AG09319 (cell line): Measurements from ENCODE around the gene BZW2.

ENCODE experiments used
- DNase-seq: peaks from one replicate; pipeline ENCODE4 v3.0.0-alpha.2; 2010; ENCODE audit warnings: low read depth; ENCODE audit errors: extremely low read depth
- TF ChIP-seq, protein P1 (sequence below): IDR thresholded peaks from 2 replicates; pipeline ENCODE4 v1.5.1; 2011; ENCODE audit warnings: low read depth, mild to moderate bottlenecking, inconsistent platforms, low read length, moderate library complexity

BZW2 gene

DNA sequence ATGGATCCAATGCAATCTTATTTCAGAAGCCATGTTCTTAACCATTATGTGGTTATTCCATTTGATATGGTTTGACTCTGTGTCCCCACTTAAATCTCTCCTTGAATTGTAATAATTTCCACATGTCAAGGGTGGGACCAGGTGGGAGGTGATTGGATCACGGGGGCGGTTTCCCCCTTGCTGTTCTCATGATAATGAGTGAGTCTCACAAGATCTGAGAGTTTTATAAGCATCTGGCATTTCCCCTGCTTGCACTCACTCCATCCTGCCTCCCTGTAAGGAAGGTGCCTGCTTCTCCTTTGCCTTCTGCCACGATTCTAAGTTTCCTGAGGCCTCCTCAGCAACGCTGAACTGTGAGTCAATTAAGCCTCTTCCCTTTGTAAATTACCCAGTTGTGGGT, 75.6 kb downstream of the BZW2 start:
- DNase-seq: no peak
- TF ChIP-seq, protein P1, sequence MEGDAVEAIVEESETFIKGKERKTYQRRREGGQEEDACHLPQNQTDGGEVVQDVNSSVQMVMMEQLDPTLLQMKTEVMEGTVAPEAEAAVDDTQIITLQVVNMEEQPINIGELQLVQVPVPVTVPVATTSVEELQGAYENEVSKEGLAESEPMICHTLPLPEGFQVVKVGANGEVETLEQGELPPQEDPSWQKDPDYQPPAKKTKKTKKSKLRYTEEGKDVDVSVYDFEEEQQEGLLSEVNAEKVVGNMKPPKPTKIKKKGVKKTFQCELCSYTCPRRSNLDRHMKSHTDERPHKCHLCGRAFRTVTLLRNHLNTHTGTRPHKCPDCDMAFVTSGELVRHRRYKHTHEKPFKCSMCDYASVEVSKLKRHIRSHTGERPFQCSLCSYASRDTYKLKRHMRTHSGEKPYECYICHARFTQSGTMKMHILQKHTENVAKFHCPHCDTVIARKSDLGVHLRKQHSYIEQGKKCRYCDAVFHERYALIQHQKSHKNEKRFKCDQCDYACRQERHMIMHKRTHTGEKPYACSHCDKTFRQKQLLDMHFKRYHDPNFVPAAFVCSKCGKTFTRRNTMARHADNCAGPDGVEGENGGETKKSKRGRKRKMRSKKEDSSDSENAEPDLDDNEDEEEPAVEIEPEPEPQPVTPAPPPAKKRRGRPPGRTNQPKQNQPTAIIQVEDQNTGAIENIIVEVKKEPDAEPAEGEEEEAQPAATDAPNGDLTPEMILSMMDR: no peak

DNA sequence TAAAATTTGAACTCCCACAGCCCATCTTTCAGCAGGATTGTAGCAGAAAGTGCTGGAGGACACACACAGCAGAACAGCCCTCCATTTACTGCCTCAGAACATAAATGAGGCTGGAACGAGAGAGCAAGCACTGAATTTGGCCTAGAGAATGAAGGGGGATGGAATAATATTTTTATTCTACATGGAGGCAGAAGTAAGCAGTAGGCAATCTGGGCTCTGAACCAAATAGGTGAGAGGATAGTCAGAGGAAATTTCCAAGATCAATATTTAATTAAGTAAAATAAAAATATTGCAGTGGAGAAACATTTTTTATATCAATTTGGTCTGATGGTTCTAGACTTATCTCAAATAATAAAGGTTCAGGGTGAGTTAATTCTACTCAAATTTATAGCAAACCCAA, 78.4 kb downstream of the BZW2 start:
- no peak for DNase-seq
- TF ChIP-seq, protein P1: no peak

DNA sequence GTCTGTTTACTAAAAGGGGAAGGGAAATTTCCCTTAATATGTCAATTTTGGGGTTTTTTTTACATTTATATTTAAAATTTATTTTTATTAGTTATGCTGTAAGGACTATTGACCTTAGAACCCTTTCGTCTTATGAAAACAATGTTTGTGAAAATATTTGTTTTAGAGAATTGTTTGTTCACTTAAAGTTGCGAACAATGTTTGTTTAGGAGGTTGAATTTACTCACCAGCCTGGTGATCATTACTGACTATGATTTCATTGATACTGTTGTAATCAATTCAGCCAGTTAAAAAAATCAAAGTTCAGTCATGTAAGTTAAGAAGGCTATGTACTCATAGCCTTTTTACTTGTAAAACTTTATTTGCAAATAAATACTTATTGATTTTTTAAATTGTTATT, 80.2 kb downstream of the BZW2 start:
- TF ChIP-seq, protein P1: no peak
- no peak for DNase-seq

DNA sequence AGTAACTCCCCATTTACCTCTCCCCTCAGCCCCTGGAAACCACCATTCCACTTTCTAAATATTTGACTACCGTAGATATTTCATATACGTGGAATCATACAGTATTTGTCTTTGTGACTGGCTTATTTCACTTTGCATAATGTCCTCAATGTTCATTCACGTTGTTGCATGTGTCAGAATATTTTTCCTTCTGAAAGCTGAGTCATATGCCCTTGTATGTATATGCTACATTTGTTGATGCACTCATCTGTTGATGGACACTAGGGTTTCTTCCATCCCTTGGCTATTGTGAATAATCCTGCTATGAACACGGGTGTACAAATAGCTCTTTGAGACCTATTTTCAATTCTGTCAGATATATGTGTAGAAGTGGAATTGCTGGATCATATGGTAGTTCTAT, 81.8 kb downstream of the BZW2 start:
- TF ChIP-seq, protein P1: no peak
- no peak for DNase-seq

DNA sequence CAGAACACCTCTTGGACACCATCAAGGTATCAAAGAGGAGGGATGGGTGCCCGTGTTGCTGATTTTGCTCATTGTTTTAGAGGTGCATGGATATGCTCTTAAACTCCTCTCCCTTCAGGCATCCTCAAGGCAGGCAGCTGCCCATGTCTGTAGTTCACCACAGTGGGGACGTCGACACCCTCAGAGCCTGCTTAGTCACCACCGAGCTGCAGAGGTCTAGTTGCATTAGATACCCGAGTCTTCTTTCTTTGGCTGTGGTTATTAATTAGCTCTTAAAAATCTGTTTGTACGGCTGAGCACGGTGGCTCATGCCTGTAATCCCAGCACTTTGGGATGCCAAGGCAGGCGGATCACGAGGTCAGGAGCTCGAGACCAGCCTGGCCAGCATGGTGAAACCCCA, 82.8 kb downstream of the BZW2 start:
- no peak for DNase-seq
- TF ChIP-seq, protein P1: no peak

DNA sequence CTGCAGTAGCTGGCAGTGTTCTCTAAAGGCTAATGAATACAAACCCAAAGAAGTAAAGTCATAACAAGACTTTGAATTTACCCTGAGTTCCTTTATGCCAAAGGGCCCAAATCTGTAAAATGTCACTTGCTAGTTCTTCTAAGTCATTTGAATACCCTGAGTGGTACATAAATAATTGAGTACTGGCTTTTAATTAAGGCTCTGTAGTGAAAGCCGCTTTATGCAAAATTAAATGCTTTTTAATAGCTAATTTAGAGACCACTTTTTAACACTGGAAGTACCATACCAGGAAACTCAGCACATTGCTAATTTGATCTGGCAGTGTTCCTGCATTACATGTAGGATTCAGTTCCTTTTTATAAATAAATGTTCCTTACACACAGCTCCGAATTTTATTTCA, 83.6 kb downstream of the BZW2 start:
- DNase-seq: no peak
- TF ChIP-seq, protein P1: no peak

DNA sequence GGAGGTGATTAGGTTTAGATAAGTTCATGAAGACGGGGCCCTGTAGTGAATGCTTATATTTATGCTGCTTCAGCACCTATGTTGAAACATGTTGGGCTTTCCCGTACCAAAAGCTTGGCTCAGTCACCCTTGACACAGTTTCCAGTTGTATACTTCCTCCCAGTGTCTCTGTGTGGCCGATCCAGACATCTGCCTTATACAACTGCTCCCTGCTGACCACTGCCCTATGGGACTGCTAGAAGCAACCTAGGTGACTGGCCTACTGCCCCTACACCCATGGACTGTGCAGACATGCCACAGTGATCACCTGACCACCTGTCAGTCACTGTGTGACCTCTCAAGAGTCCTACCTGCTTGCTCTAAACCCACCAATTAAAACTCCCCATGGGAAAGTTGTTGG, 85.0 kb downstream of the BZW2 start:
- no peak for DNase-seq
- TF ChIP-seq, protein P1: no peak
